Stomach (tissue), 4 donors: ENCODE results near the gene WNK2.

Experiments
- CTCF ChIP-seq, 7 experiments: fragments of 450-650 bp in 4 of 7; fragments of 200-600 bp in 3 of 7; sonication (generic) in 3 of 7; IDR thresholded peaks; one replicate each; pipeline ENCODE4 v1.5.1; 2016 to 2019; ENCODE audit warnings: antibody characterized with exemption in 7 of 7, control low read depth in 2 of 7, mild to moderate bottlenecking in 1 of 7
- POLR2A ChIP-seq, 4 donors: fragments of 450-650 bp; IDR thresholded peaks; one replicate each; pipeline ENCODE4 v1.6.1; 2016; ENCODE audit warnings: antibody characterized with exemption in 4 of 4, control low read depth in 2 of 4, mild to moderate bottlenecking in 1 of 4, moderate library complexity in 1 of 4
- POLR2AphosphoS5 ChIP-seq, 3 donors: sonication (generic); formaldehyde crosslinking; IDR thresholded peaks; one replicate each; pipeline ENCODE4 v1.6.1; 2016; ENCODE audit warnings: antibody characterized with exemption in 3 of 3

GRCh38 chr9:93210974-93211653 lies 27.2 kb downstream of the WNK2 start:
- TF ChIP-seq CTCF (IDR thresholded peaks at IDR 0.05) (no peak), POLR2A (IDR thresholded peaks at IDR 0.05) (no peak), POLR2AphosphoS5 (IDR thresholded peaks at IDR 0.05) (no peak)
